Right lobe of liver (tissue), 6 donors: ENCODE results near the gene GALNT2. TPM values are rescaled to one million over a fixed set of nuclear protein-coding genes. Genes with fewer than 3 reads are reported as not detected.

Experiments used
- ATAC-seq, 4 donors: fragments of 200-7000 bp; cut with Tn5 transposase; one replicate each; pipeline ENCODE4 v1.9.1; 2020; ENCODE audit warnings: mild to moderate bottlenecking in 4 of 4, moderate library complexity in 4 of 4
- DNase-seq, 3 donors: peaks; one replicate each; pipeline ENCODE4 v3.0.0-alpha.2; 2020
- H3K27ac ChIP-seq, 3 donors: fragments of 200-600 bp; one replicate each; pipeline ENCODE4 v1.8.0; 2022
- H3K27me3 ChIP-seq, 2 donors: fragments of 200-600 bp; one replicate each; pipeline ENCODE4 v1.8.0; 2022
- H3K36me3 ChIP-seq, 4 donors: fragments of 200-600 bp; sonication (generic) in 1 of 4; one replicate each; pipeline versions ENCODE4 v1.5.1 to v1.8.0; 2017 to 2022; ENCODE audit warnings: control low read depth in 1 of 4
- H3K4me1 ChIP-seq, 4 donors: fragments of 200-600 bp; sonication (generic) in 1 of 4; one replicate each; pipeline versions ENCODE4 v1.5.1 to v1.8.0; 2017 to 2022; ENCODE audit warnings: control low read depth in 1 of 4
- H3K4me3 ChIP-seq, 3 donors: fragments of 200-600 bp; one replicate each; pipeline ENCODE4 v1.8.0; 2022
- H3K9me3 ChIP-seq, 4 donors: fragments of 200-600 bp; sonication (generic) in 1 of 4; one replicate each; pipeline versions ENCODE4 v1.5.1 to v1.8.0; 2017 to 2022; ENCODE audit warnings: control low read depth in 1 of 4
- POLR2A ChIP-seq: fragments of 450-650 bp; IDR thresholded peaks from one replicate; pipeline ENCODE4 v1.6.1; 2017; ENCODE audit warnings: antibody characterized with exemption, mild to moderate bottlenecking
- WGBS: methylation state at CpG from one replicate; pipeline ENCODE4 v1.1.6; 2018; ENCODE audit warnings: low coverage, low lambda C conversion rate; ENCODE audit not compliant: insufficient coverage; ENCODE audit errors: missing lambda C conversion rate; 5-methylcytosine and 5-hydroxymethylcytosine counted together
- intact Hi-C, 2 donors: fragments of 100-400 bp; cut with DNase I; formaldehyde crosslinking; loops; one replicate each; pipeline versions ENCODE4 v1.11.2 to v1.14.1; 2022
- total RNA-seq, 6 experiments: library from RNA; depleted of rRNA in 2 of 6; stranded (reverse); fragments of >200 nt in 2 of 6; fragmentation: NEBNext Ultra II Directional in 3 of 6; extraction: Animal tissue kit (Norgen Biotek cat#: 25700) in 3 of 6; gene quantifications; one replicate each; pipeline versions ENCODE4 v1.1.0 to v1.2.4, GENCODE V29; 2016 to 2023
- TF ChIP-seq, protein P1 (sequence below), 4 donors: fragments of 200-600 bp in 3 of 4; fragments of 450-650 bp in 1 of 4; IDR thresholded peaks; one replicate each; pipeline versions ENCODE4 v1.5.1 to v1.8.0; 2016 to 2022; ENCODE audit warnings: antibody characterized with exemption in 4 of 4, mild to moderate bottlenecking in 2 of 4
- donor health status: DM: no; HTN: yes; CAD: no.
- donor health status: DM: no; HTN: no; CAD: no.
- donor health status: DM: no; HTN: no; CAD: no.
- donor health status: DM: no; HTN: yes; CAD: no.
- donor health status: DM: no; HTN: yes; CAD: no.

Gene GALNT2
- total RNA-seq, 6 experiments from 2014 or later, result 58.0 to 152 (median 131) TPM

DNA sequence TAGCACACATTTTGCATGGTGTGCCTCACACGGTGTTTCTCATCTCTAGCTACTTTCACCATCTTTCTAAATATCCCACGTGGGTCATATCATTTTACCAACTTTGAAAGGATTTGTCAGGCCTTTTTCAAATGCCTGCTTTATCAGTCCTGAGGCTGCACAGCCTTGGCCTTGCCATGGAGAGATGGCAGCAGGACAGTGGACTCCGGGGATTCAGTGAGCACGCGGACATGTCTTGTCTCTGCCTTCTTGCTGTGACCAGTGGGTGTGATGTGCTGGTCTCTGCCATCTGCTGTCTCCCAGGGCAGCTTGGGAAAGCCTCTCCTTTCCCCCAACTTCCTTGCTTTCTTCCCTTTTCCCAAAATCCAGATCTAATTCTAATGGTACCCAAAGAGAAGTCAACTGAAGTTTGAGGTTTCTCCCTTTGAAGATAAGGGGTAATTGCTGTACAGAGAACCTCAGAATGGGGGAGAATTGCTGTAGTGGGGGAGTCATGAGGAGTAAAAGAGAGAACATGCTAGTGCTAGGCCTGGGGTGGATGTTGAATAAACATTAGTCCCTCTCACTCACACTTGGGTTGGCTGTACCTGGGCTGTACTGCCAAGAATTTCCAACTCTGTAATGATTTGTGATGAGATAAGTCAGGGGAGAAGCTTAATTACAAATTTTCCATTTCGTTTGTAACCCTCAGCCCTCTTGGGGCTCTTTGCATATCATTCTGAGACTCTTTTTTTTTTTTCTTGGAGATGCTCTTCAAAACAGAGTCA is 99.5 kb downstream of the GALNT2 start:
- TF ChIP-seq, protein P1, sequence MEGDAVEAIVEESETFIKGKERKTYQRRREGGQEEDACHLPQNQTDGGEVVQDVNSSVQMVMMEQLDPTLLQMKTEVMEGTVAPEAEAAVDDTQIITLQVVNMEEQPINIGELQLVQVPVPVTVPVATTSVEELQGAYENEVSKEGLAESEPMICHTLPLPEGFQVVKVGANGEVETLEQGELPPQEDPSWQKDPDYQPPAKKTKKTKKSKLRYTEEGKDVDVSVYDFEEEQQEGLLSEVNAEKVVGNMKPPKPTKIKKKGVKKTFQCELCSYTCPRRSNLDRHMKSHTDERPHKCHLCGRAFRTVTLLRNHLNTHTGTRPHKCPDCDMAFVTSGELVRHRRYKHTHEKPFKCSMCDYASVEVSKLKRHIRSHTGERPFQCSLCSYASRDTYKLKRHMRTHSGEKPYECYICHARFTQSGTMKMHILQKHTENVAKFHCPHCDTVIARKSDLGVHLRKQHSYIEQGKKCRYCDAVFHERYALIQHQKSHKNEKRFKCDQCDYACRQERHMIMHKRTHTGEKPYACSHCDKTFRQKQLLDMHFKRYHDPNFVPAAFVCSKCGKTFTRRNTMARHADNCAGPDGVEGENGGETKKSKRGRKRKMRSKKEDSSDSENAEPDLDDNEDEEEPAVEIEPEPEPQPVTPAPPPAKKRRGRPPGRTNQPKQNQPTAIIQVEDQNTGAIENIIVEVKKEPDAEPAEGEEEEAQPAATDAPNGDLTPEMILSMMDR (IDR thresholded peaks at IDR 0.05), result no peak
- no peak for TF ChIP-seq POLR2A
- Histone ChIP-seq H3K4me1 (peaks cover 0 to 37% (median 11%) of the 10 kb centered on the region in 4 donors), H3K4me3 (no peak overlapping the region), H3K27ac (no peak overlapping the region), H3K36me3 (no peaks in the 10 kb centered on the region), H3K27me3 (no peaks in the 10 kb centered on the region), H3K9me3 (no peaks in the 10 kb centered on the region)
- WGBS, result 93% methylated on average over 5 of the region's 6 CpGs
- intact Hi-C loops, result no loop called here
- ATAC-seq (no peak), DNase-seq (peak in 1 of 3 donors; percentile 15)

DNA sequence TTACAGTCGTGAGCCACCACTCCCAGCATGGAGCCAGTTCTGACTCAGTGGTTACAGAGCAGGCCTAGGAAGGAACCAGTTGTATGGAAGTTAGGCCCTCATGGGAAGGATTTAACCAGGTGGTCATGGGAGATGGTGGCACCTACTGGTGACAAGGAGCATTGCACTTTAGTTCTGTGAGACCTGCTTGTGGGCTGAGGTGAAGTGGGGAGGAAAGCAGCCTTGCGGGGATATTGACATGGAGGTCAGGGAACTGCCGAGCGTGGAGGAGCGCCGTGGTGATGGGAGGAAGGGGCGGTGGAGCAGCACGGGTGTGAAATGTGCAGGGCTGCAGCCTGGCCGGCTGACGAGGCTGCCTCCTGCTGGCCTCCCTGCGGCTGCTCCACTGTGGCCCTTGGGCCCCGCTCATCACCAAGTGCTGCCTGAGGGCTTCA is 100.4 kb downstream of the GALNT2 start:
- peak in 1 of 3 donors; percentile 46 for DNase-seq
- no peak for TF ChIP-seq POLR2A
- TF ChIP-seq, protein P1 (IDR thresholded peaks at IDR 0.05), result peak; percentile 54 to 68 (median 62)
- H3K27ac ChIP-seq, result no peak overlapping the region
- intact Hi-C loops, result no loop called here
- 58% methylated on average over 5 of the region's 12 CpGs for WGBS
- no peak overlapping the region for H3K4me3 ChIP-seq
- ATAC-seq, result peak; percentile 19 to 63 (median 32)
- peaks cover 0 to 28% (median 9%) of the 10 kb centered on the region in 4 donors for H3K4me1 ChIP-seq
- H3K9me3 ChIP-seq, result no peaks in the 10 kb centered on the region
- no peaks in the 10 kb centered on the region for H3K27me3 ChIP-seq
- no peaks in the 10 kb centered on the region for H3K36me3 ChIP-seq

DNA sequence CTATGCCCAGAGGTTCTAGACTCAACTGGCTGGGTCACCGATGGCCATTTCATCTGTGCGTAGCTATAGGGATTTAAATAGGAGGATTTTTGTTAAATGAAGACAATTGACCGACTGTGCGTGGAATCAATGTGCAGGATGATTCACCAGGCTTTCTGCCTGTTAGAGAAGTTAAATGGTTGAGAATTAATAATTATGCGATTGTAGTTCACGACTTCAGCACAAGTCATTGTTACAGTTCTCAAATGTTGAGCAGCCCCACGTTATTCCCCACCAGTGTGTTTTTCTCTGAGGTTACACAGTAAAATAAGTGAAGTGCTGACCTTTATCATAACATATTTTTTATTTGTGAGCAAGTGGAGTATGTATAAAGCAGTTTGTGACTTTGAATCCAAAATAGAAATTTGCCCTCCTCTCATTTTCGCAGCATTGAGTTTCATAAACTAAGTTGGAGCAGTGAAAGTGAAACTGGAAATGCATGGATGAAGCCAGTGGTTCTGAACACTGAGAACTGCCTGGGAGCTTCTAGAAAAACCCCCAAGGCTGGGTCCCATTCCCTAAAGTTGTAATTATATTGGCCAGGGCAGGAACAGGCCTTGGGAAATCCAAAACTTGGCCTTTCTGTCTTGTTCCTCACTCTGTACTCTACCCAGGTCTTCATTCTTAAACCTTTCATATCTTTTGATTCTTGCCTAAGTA is 102.6 kb downstream of the GALNT2 start:
- no peak for TF ChIP-seq POLR2A
- TF ChIP-seq, protein P1 (IDR thresholded peaks at IDR 0.05), result no peak
- H3K36me3 ChIP-seq, result no peaks in the 10 kb centered on the region
- WGBS, result 21% methylated on average over 6 of the region's 8 CpGs
- H3K4me3 ChIP-seq, result no peak overlapping the region
- ATAC-seq, result peak; percentile 52 to 78 (median 66)
- H3K27ac ChIP-seq, result peak overlapping the region; percentile 15 to 85 (median 41)
- peaks cover 0 to 10% (median 0%) of the 10 kb centered on the region in 4 donors for H3K4me1 ChIP-seq
- DNase-seq, result peak in 1 of 3 donors; percentile 48
- H3K27me3 ChIP-seq, result no peaks in the 10 kb centered on the region
- intact Hi-C loops, result no loop called here
- H3K9me3 ChIP-seq, result no peaks in the 10 kb centered on the region

DNA sequence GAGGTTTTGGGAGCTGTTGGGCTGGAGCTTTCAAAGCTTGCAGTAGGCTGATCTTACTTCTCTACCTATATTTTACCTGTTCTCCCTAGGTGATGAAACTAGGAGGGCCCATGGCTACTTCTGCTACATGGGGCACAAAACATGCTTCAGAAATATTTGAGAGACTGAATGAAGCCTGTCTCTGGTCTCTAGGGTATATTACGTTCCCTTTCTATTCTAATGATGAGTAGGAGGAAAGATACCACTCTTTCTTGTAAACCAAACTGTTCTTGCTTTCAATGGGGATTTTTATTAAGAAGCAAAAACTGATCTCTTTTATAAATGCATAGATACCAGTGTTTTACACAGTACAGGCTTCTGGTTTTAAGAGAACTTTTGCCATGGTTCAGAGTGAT is 103.1 kb downstream of the GALNT2 start:
- ATAC-seq, result no peak
- intact Hi-C loops, result no loop called here
- Histone ChIP-seq H3K4me3 (no peak overlapping the region), H3K9me3 (no peaks in the 10 kb centered on the region), H3K4me1 (peaks cover 0 to 5% (median 0%) of the 10 kb centered on the region in 4 donors), H3K27me3 (no peaks in the 10 kb centered on the region), H3K27ac (peak overlapping the region; percentile 15 to 85 (median 41)), H3K36me3 (no peaks in the 10 kb centered on the region)
- DNase-seq, result no peak
- WGBS, result 93% methylated on average over 1 of the region's 1 CpG
- TF ChIP-seq, protein P1 (IDR thresholded peaks at IDR 0.05), result no peak
- no peak for TF ChIP-seq POLR2A
